DMS153 treated with DMSO at 0.1 percent for 48 hours (cell line): ENCODE data around the gene DOCK9.

Experiments used
- DNase-seq: peaks from one replicate; lab custom pipeline; 2025; ENCODE audit not compliant: unreplicated experiment; lab: John Stamatoyannopoulos, UW

Gene DOCK9

GRCh38 chr13:98978280-98978679 is 416 bp upstream of the DOCK9 start:
- DNase-seq, result no peak

- DNase-seq, result no peak
Measured at GRCh38 chr13:98976941-98977340, 923 bp downstream of the DOCK9 start.

GRCh38 chr13:98976338-98976737 is 1.5 kb downstream of the DOCK9 start:
- DNase-seq, result no peak

GRCh38 chr13:98975822-98976261 is 2.0 kb downstream of the DOCK9 start:
- no peak for DNase-seq

- no peak for DNase-seq
Measured at GRCh38 chr13:98974053-98974452, 3.8 kb downstream of the DOCK9 start.

- DNase-seq, result no peak
Measured at GRCh38 chr13:98972627-98973026, 5.2 kb downstream of the DOCK9 start.

- no peak for DNase-seq
Measured at GRCh38 chr13:98972059-98972458, 5.8 kb downstream of the DOCK9 start.

- DNase-seq, result no peak
Measured at GRCh38 chr13:98970330-98970729, 7.5 kb downstream of the DOCK9 start.

GRCh38 chr13:98967491-98967890 is 10.4 kb downstream of the DOCK9 start:
- no peak for DNase-seq

GRCh38 chr13:98966019-98966418 is 11.8 kb downstream of the DOCK9 start:
- no peak for DNase-seq

GRCh38 chr13:98965325-98965724 is 12.5 kb downstream of the DOCK9 start:
- DNase-seq, result peak; percentile 55

- no peak for DNase-seq
Measured at GRCh38 chr13:98963917-98964316, 13.9 kb downstream of the DOCK9 start.

- DNase-seq, result no peak
Measured at GRCh38 chr13:98962901-98963590, 14.8 kb downstream of the DOCK9 start.

GRCh38 chr13:98961503-98962105 is 16.3 kb downstream of the DOCK9 start:
- DNase-seq, result no peak

GRCh38 chr13:98960606-98961502 is 17.0 kb downstream of the DOCK9 start:
- DNase-seq, result no peak

GRCh38 chr13:98959786-98960605 is 17.9 kb downstream of the DOCK9 start:
- no peak for DNase-seq

- DNase-seq, result no peak
Measured at GRCh38 chr13:98959291-98959690, 18.6 kb downstream of the DOCK9 start.

GRCh38 chr13:98958443-98958794 is 19.4 kb downstream of the DOCK9 start:
- no peak for DNase-seq

GRCh38 chr13:98957731-98958442 is 20.0 kb downstream of the DOCK9 start:
- no peak for DNase-seq

- no peak for DNase-seq
Measured at GRCh38 chr13:98955336-98955735, 22.5 kb downstream of the DOCK9 start.
